CD8-positive, alpha-beta memory T cell (primary cell): ENCODE measurements around the gene TMEM63A. TPM values are rescaled to one million over a fixed set of nuclear protein-coding genes. Genes with fewer than 3 reads are reported as not detected.
"Not testable (repeated sequence)": the region's sequence is repeated elsewhere in the genome, so short reads cannot be mapped to it uniquely, and the experiment has no call there.

Source experiments
- CTCF ChIA-PET: fragments of 350-600 bp; sonication (Branson Sonifier 250); formaldehyde crosslinking; loops from one replicate; lab custom pipeline; 2021; ENCODE audit warnings: antibody characterized with exemption; lab: Charles Lee
- POLR2A ChIA-PET: fragments of 350-600 bp; sonication (Branson Sonifier 250); formaldehyde crosslinking; loops from one replicate; lab custom pipeline; 2021; ENCODE audit warnings: antibody characterized with exemption; lab: Charles Lee
- DNase-seq, 5 donors: peaks; one replicate each; pipeline versions ENCODE4 v3.0.0 to v3.0.0-alpha.2; 2020 to 2022; ENCODE audit warnings: mixed read lengths in 1 of 5
- H3K27ac ChIP-seq: one replicate; pipeline ENCODE4 v1.7.0; 2013; ENCODE audit warnings: low read depth, mild to moderate bottlenecking, low read length, moderate library complexity
- H3K27me3 ChIP-seq: 2 replicates; pipeline ENCODE4 v1.7.0; 2013; ENCODE audit warnings: low read length, mild to moderate bottlenecking; ENCODE audit not compliant: insufficient read depth, poor library complexity, severe bottlenecking
- H3K36me3 ChIP-seq: 2 replicates; pipeline ENCODE4 v1.7.0; 2013; ENCODE audit warnings: mild to moderate bottlenecking, low read length, moderate library complexity; ENCODE audit not compliant: insufficient read depth
- H3K4me1 ChIP-seq: 2 replicates; pipeline ENCODE4 v1.7.0; 2013; ENCODE audit warnings: mild to moderate bottlenecking, low read length, moderate library complexity; ENCODE audit not compliant: insufficient read depth
- H3K4me3 ChIP-seq: 2 replicates; pipeline ENCODE4 v1.7.0; 2013; ENCODE audit warnings: mild to moderate bottlenecking, low read length
- H3K9me3 ChIP-seq: 2 replicates; pipeline ENCODE4 v1.7.0; 2013; ENCODE audit warnings: mild to moderate bottlenecking, low read length
- H3K27ac Mint-ChIP-seq, 8 donors: one replicate each; pipeline ENCODE4 v1.8.0; 2020 to 2021; ENCODE audit warnings: mixed read lengths in 8 of 8, mild to moderate bottlenecking in 6 of 8, inconsistent platforms in 3 of 8, moderate library complexity in 3 of 8
- H3K27me3 Mint-ChIP-seq, 2 donors: one replicate each; pipeline ENCODE4 v1.8.0; 2020 to 2021; ENCODE audit warnings: mixed read lengths in 2 of 2, mild to moderate bottlenecking in 1 of 2, moderate library complexity in 1 of 2
- H3K36me3 Mint-ChIP-seq, 3 donors: one replicate each; pipeline ENCODE4 v1.8.0; 2020 to 2021; ENCODE audit warnings: mixed read lengths in 3 of 3, inconsistent platforms in 1 of 3, mild to moderate bottlenecking in 1 of 3
- H3K4me1 Mint-ChIP-seq, 3 donors: one replicate each; pipeline ENCODE4 v1.8.0; 2020 to 2021; ENCODE audit warnings: mixed read lengths in 3 of 3, inconsistent platforms in 1 of 3, mild to moderate bottlenecking in 1 of 3
- H3K4me3 Mint-ChIP-seq, 7 donors: one replicate each; pipeline ENCODE4 v1.8.0; 2020 to 2021; ENCODE audit warnings: mixed read lengths in 7 of 7, mild to moderate bottlenecking in 6 of 7, moderate library complexity in 4 of 7, inconsistent platforms in 2 of 7
- H3K9me3 Mint-ChIP-seq, 5 donors: one replicate each; pipeline ENCODE4 v1.8.0; 2020 to 2022; ENCODE audit warnings: mixed read lengths in 5 of 5, mild to moderate bottlenecking in 3 of 5, moderate library complexity in 2 of 5, inconsistent platforms in 1 of 5
- polyA plus RNA-seq: library from polyadenylated mRNA; unstranded; fragments of 300-500 nt; fragmentation: Illumina TruSeq; gene quantifications from one replicate; pipeline ENCODE4 v1.2.3, GENCODE V29; 2021
- total RNA-seq, 2 experiments: library from RNA; stranded (reverse); gene quantifications; one replicate each; pipeline ENCODE4 v1.2.3, GENCODE V29; 2021

TMEM63A gene
- total RNA-seq = 10 to 100 TPM; 51.4 to 55.5 TPM
- 50.6 TPM for polyA plus RNA-seq

GRCh38 chr1:225881959-225882693 is at the start of gene TMEM63A:
Gene TMEM63A (minus strand): TSS chr1:225882380. CDS start chr1:225877580, 4,800 bp downstream.
- peaks cover 48% of the 10 kb centered on the region for H3K4me1 ChIP-seq
- H3K36me3 ChIP-seq = peaks cover 16% of the 10 kb centered on the region
- H3K4me3 ChIP-seq = peak within 1 kb of the TSS; percentile 92
- H3K27ac Mint-ChIP-seq = peak within 1 kb of the TSS; percentile 90 to 97 (median 96)
- peaks cover 50 to 54% (median 53%) of the 10 kb centered on the region in 3 donors for H3K4me1 Mint-ChIP-seq
- peak; percentile 86 to 94 (median 89) for DNase-seq
- peak within 1 kb of the TSS; percentile 95 for H3K27ac ChIP-seq
- peaks cover 0 to 46% (median 7%) of the 10 kb centered on the region in 3 donors for H3K36me3 Mint-ChIP-seq
- H3K27me3 ChIP-seq = no peaks in the 10 kb centered on the region
- H3K9me3 ChIP-seq = no peaks in the 10 kb centered on the region
- H3K4me3 Mint-ChIP-seq = peak within 1 kb of the TSS; percentile 94 to 99 (median 97)
- H3K9me3 Mint-ChIP-seq = no peaks in the 10 kb centered on the region
- no peaks in the 10 kb centered on the region for H3K27me3 Mint-ChIP-seq
- ChIA-PET CTCF (interaction anchor here (0.7 to 7.9 kb wide), 18 partner anchors 8 to 414 kb away, joined by 3 to 117 read pairs (median 6); partner anchors contain the start of genes PYCR2 and SRP9), POLR2A (interaction anchor here (0.7 to 4.8 kb wide), 17 partner anchors 9 to 454 kb away, joined by 3 to 95 read pairs (median 6); partner anchors contain the start of genes LBR, PYCR2 and SRP9)

GRCh38 chr1:225931270-225932136 is 49.3 kb upstream of the TMEM63A start:
- no peaks in the 10 kb centered on the region for H3K36me3 ChIP-seq
- H3K36me3 Mint-ChIP-seq = no peaks in the 10 kb centered on the region
- H3K4me1 ChIP-seq = peaks cover 18% of the 10 kb centered on the region
- ChIA-PET POLR2A (no interaction called here), CTCF (interaction anchor here (1.5 kb wide), 1 partner anchor 13 kb away, joined by 4 read pairs; no protein-coding TSS in a partner anchor)
- peaks cover 9 to 12% (median 11%) of the 10 kb centered on the region in 3 donors for H3K4me1 Mint-ChIP-seq
- H3K4me3 ChIP-seq = no peak overlapping the region
- no peaks in the 10 kb centered on the region for H3K9me3 Mint-ChIP-seq
- peak overlapping the region; percentile 70 for H3K27ac ChIP-seq
- H3K27ac Mint-ChIP-seq = peak overlapping the region in 1 of 8 donors; percentile 71
- peak overlapping the region in 1 of 7 donors; percentile 54 for H3K4me3 Mint-ChIP-seq
- no peaks in the 10 kb centered on the region for H3K27me3 Mint-ChIP-seq
- no peaks in the 10 kb centered on the region for H3K27me3 ChIP-seq
- DNase-seq = no peak
- H3K9me3 ChIP-seq = no peaks in the 10 kb centered on the region

GRCh38 chr1:225930566-225930965 is 48.4 kb upstream of the TMEM63A start:
- Histone ChIP-seq H3K9me3 (no peaks in the 10 kb centered on the region), H3K27me3 (no peaks in the 10 kb centered on the region), H3K4me1 (peaks cover 19% of the 10 kb centered on the region), H3K4me3 (no peak overlapping the region), H3K27ac (peak overlapping the region; percentile 70), H3K36me3 (no peaks in the 10 kb centered on the region)
- H3K4me3 Mint-ChIP-seq = no peak overlapping the region
- no peak for DNase-seq
- POLR2A ChIA-PET = interaction anchor here (0.7 kb wide), 1 partner anchor 33 kb away, joined by 5 read pairs; no protein-coding TSS in a partner anchor
- CTCF ChIA-PET = interaction anchor here (1.5 kb wide), 1 partner anchor 14 kb away, joined by 4 read pairs; no protein-coding TSS in a partner anchor
- no peaks in the 10 kb centered on the region for H3K27me3 Mint-ChIP-seq
- H3K27ac Mint-ChIP-seq = peak overlapping the region in 2 of 8 donors; percentile 71 to 79
- no peaks in the 10 kb centered on the region for H3K36me3 Mint-ChIP-seq
- peaks cover 9 to 12% (median 12%) of the 10 kb centered on the region in 3 donors for H3K4me1 Mint-ChIP-seq
- H3K9me3 Mint-ChIP-seq = no peaks in the 10 kb centered on the region

- peak overlapping the region; percentile 82 for H3K27ac ChIP-seq
- not testable (repeated sequence) for H3K36me3 Mint-ChIP-seq
- peaks cover 13 to 20% (median 15%) of the 10 kb centered on the region in 3 donors for H3K4me1 Mint-ChIP-seq
Observed at GRCh38 chr1:225929462-225929861, 47.3 kb upstream of the TMEM63A start.

GRCh38 chr1:225928186-225929175 is 46.3 kb upstream of the TMEM63A start:
- Mint-ChIP-seq H3K27me3 (no peaks in the 10 kb centered on the region), H3K36me3 (peaks cover 0 to 6% (median 0%) of the 10 kb centered on the region in 3 donors), H3K4me3 (peak overlapping the region in 3 of 7 donors; percentile 17 to 44 (median 33)), H3K4me1 (peaks cover 18 to 25% (median 20%) of the 10 kb centered on the region in 3 donors), H3K27ac (peak overlapping the region; percentile 56 to 89 (median 78)), H3K9me3 (no peaks in the 10 kb centered on the region)
- CTCF ChIA-PET = interaction anchor here (0.7 to 1.0 kb wide), 4 partner anchors 12 to 454 kb away, joined by 3 read pairs; partner anchors contain the start of gene TMEM63A
- peaks cover 26% of the 10 kb centered on the region for H3K4me1 ChIP-seq
- H3K9me3 ChIP-seq = no peaks in the 10 kb centered on the region
- DNase-seq = peak in 1 of 5 donors; percentile 54
- no peaks in the 10 kb centered on the region for H3K36me3 ChIP-seq
- peak overlapping the region; percentile 82 for H3K27ac ChIP-seq
- POLR2A ChIA-PET = interaction anchor here (1.2 kb wide), 1 partner anchor 150 kb away, joined by 3 read pairs; the partner anchor contains the start of gene SRP9
- no peaks in the 10 kb centered on the region for H3K27me3 ChIP-seq
- no peak overlapping the region for H3K4me3 ChIP-seq

More at GRCh38 chr1:225929462-225929861, 47.3 kb upstream of the TMEM63A start:
- H3K4me3 Mint-ChIP-seq = peak overlapping the region in 1 of 7 donors; percentile 10
- POLR2A ChIA-PET = interaction anchor here (1.2 kb wide), 1 partner anchor 151 kb away, joined by 3 read pairs; the partner anchor contains the start of gene SRP9
- H3K27me3 Mint-ChIP-seq, H3K9me3 ChIP-seq, H3K4me3 ChIP-seq, H3K36me3 ChIP-seq, H3K9me3 Mint-ChIP-seq, H3K27me3 ChIP-seq: not testable (repeated sequence)
- H3K4me1 ChIP-seq = peaks cover 24% of the 10 kb centered on the region
- DNase-seq = peak in 1 of 5 donors; percentile 20
- H3K27ac Mint-ChIP-seq = peak overlapping the region in 3 of 8 donors; percentile 26 to 66 (median 57)
- CTCF ChIA-PET = interaction anchor here (0.7 to 1.5 kb wide), 5 partner anchors 13 to 455 kb away, joined by 3 to 4 read pairs (median 3); partner anchors contain the start of gene TMEM63A

GRCh38 chr1:225926551-225927113 is 44.5 kb upstream of the TMEM63A start:
- Mint-ChIP-seq H3K27ac (peak overlapping the region in 3 of 8 donors; percentile 15 to 69 (median 36)), H3K4me3 (peak overlapping the region in 2 of 7 donors; percentile 36 to 71), H3K27me3 (no peaks in the 10 kb centered on the region), H3K4me1 (peaks cover 27 to 39% (median 31%) of the 10 kb centered on the region in 3 donors), H3K36me3 (peaks cover 0 to 20% (median 0%) of the 10 kb centered on the region in 3 donors), H3K9me3 (no peaks in the 10 kb centered on the region)
- Histone ChIP-seq H3K27ac (peak overlapping the region; percentile 58), H3K9me3 (no peaks in the 10 kb centered on the region), H3K4me1 (peaks cover 42% of the 10 kb centered on the region), H3K4me3 (no peak overlapping the region), H3K36me3 (peaks cover 7% of the 10 kb centered on the region), H3K27me3 (no peaks in the 10 kb centered on the region)
- ChIA-PET CTCF (interaction anchor here (1.1 kb wide), 1 partner anchor 10 kb away, joined by 3 read pairs; no protein-coding TSS in a partner anchor), POLR2A (no interaction called here)
- DNase-seq = no peak
